HG03439 (cell line): ENCODE results near the gene CCND2.

Source experiments
- ATAC-seq: cut with Tn5 transposase; IDR thresholded peaks from one replicate; pipeline ENCODE4 v1.9.1; 2021; ENCODE audit warnings: mild to moderate bottlenecking, moderate library complexity; ENCODE audit not compliant: unreplicated experiment

Gene CCND2

DNA sequence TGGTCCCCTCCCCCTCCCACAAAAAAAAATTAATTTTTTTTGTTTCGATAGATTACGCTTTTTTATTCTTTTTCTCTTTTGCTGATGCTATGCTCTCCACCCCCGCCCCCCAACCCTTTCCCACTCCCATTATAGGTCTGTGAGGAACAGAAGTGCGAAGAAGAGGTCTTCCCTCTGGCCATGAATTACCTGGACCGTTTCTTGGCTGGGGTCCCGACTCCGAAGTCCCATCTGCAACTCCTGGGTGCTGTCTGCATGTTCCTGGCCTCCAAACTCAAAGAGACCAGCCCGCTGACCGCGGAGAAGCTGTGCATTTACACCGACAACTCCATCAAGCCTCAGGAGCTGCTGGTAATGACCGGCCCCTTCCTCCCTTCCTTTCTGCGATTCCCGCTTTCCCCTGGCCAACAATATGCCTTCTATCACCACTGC, 2.3 kb downstream of the CCND2 start:
- ATAC-seq = no peak

DNA sequence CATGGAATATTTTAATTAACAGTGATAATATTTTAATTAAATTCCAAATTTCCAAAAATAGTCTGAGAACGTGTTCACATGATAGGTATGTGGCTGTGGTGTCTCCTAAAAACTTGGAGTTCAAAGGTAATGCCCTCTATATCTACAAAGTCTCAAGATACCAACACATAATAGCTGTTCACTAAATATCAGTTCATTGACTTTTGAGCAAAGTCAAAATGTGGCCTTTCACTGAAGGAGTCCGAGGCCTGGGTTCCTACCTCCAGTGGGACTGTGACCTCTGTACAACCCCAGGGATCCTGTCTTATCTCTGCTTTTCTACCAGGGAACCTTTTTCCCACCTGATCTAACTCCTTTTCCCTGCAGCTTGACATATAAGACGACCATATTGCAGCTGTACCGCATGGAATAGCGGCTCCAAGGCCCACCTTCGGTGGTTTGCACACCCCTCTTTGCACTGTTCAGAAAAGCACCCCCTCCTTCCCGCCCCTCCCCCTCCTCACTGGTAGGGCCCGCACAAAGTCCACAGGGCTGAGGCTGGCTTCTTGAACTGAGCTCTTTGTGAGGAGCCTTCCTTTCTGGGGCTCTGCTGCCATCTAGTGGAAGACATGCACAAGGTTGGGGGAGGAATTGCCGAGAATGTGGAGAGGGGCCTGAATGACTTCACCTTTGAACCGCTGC, 3.1 kb downstream of the CCND2 start:
- ATAC-seq = peak; percentile 44

DNA sequence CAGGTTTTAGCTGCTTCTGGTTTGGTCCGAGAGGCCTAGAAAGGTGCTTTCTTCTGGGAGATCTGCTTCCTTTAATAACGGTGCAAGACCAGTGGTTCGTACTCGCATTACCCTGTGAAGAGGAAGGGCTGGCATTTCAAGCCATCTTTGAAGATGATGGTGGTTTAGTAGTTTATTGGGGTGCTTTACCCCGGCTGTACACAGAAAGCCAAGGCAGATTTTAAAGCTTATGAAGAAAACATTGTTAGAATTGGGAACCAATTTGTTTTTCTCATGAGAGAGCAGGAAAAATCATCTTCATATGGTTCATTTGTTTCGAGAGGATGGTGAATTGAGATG, 3.6 kb downstream of the CCND2 start:
- ATAC-seq = no peak

DNA sequence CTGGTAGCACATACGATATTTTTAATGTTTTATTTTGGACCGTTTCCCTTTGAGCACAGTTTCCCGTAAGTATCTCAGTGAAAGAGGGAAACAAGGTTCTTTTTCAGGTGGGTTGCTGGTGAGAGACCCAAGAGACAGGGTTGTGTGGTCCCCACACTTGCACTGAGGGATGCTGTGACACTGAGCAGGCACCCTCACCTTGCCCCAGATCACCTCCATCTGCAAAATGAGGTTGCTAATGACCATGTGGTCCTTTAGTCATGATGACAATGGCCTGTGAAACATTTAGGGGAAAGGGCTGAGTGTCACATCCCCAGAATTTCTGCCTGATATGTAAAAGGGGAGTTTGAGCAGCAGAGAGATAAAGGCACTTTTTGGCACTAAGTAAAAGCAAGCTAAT, 4.3 kb downstream of the CCND2 start:
- ATAC-seq = no peak

DNA sequence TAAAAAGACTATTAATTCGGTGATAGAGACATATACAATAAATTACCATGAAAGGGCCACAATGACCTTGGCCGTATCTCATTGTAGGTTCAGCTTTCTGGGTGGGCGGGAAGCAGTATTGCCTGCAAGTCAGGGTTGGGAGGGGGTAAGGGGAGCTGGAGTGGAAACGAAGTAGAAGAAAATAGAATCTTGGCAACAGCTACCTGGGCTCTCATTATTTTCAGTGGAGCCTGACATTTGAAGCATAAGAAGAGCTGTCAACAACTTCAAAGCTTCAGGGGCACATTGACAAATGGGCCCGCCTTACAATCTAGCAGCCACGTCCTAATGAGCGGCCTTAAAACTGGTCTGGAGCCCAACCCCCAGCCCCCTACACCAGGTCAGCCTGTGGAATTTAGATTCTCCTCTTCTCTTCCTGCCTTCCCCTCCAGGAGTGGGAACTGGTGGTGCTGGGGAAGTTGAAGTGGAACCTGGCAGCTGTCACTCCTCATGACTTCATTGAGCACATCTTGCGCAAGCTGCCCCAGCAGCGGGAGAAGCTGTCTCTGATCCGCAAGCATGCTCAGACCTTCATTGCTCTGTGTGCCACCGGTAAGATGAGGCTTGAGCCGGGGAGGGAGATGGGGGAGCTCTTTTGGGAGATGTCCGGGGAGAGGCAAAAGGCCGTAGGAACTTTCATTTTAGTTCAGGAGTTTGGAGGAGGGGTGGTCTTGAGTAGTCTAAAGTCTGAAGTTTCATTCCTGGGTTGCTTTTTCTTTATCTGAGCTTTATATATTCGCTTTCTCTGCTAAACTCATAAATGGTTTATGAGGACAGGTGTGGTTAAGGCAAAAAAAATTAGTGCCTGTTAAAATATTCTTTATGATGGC, 5.0 kb downstream of the CCND2 start:
- ATAC-seq = no peak

DNA sequence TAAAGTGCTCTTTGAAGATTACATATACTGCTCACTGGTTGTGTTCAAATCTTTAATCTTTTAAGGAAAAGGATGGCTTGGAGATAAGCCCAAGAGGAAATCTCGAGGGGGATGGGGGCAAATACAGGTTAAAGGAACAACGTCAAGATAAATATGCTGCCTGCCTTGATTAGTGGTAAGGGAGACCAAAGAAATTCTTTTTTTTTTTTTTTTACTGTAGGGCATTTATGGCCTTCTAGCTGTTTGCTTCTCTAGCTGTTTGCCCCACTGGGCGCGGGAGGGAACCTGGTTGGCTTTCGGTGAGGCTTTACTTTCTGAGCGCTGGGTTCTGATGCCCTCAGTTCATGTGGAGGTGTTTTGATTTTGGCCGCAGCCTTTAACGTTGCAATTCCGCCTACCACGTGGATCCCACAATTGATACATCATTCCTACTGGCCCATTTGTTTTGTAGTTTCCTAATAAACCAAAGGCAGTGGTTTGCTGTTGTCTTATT, 5.7 kb downstream of the CCND2 start:
- ATAC-seq = no peak

DNA sequence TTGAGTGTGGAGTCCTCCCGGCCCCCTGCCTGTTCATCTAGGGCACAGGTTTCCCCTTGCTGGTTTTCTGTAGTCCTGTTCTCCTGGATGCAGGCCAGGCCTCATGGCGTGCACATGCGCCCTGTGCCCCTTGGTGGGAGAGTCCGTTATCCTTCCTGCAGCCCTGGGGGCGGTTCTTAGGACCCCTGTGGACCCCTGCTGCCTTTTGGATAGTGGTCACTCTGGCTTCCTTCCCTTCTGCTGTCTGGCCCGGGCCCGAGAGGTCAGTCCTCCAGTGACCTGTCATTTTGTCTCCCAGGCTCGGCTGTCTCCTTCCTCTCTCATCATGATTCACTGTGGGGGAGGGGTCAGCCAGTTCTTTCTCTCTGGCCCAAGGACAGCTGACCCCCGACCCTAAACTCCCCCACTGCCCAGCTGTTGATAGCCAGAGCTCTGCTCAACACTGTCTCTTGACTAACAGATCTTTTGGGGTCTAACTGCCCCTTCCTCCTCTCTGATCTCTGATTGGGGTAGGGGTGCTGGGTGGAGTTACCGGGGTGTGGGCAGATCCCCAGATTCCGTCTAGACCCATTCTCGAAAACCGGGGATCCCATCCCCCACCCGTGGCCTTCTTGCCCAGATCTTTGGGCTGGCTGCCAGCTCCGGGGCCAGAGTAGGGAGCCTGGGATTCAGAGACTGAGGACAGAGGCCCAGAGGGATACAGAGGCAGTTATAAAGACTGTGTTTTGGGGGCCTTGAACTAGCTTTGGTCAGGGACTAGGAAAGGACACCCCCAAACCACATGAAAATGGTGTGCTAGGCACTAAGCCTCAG, 7.0 kb downstream of the CCND2 start:
- no peak for ATAC-seq

DNA sequence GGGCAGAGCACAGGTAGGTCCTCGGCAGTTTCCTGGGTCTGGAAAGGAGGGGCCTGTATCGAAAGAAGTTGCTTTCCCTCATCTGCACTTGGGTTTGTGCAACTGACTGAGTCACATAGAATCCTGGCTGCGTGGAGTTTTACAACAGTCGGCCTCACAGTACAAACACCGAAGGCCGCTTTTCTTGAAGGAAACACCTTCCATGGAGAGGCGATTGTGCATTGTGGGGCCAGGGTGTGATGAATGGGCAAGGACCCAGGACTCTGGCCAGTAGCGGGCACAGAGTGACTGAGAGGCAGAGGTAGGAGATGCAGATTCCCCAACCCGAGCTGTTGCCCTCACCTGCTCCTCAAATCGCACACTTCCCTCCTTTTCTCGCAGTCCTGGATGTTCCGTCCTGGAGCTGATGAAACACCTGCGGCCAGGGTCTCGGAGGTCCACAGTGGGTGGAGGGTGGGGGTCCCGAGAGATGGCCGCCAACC, 7.7 kb downstream of the CCND2 start:
- ATAC-seq = no peak

DNA sequence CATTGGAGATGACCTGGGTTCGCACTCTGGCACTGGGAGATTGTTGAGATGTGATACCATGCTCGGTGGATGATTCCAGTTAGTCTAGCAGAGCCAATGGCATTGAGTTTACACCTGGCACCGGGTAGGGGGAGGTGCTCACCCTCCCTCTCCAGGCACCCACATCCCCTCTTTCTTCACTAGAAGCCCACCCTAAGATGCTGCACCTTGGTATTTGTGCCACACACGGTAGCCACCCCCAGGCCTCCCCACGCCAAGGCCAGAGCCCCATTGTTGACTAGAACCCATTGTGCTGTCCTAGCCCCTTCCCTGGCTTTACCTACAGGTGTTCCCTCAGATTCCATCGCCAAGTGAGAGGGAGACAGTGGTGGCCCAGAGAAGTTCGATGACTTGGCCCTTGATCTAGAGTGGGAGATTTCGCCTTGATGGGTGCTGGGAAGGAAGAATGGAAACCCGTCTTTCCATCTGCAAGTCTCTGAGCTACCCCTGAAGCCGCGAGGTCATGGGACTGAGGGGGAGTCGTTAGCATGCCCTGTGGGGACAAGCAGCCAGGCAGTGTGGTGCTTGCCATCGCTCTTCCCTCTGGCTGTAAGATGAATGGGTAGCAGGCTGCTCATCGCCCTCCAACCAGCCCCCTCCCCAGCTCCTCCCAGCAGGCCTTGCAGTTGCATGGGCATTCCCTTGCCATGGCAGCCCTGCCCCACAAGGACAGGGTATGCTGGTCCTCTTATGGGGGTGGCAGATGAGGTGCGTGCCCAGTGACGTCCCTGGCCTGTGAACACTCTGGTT, 8.7 kb downstream of the CCND2 start:
- no peak for ATAC-seq

DNA sequence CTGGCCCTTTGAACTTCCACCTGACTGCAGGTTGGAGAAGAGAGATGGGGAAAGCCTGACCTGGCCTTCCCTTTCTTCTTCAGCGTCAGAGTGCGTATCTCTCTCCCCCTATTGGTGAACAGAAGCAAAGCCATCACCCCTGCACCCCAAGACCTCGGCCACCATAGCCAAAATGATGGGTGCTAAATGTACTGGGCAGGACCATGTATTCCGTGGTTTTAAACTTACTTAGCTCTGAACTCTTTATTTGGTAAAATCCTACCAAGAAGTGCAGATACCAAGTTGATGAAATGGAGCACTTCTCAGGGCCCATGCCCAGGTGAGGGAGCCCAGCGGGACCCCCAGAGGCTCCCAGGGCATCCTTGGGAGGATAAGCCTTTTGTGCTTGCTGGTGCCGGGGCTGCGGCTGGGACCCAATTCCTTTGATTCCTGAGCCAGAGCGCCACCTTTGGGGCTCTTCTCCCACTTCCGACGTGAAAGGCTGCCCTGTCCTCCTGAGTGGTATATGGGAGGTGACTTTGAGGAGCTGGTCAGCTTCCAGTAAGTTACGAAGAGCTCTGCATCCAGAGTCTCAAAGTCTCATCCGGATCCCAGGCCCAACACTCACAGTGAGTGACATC, 9.4 kb downstream of the CCND2 start:
- no peak for ATAC-seq

DNA sequence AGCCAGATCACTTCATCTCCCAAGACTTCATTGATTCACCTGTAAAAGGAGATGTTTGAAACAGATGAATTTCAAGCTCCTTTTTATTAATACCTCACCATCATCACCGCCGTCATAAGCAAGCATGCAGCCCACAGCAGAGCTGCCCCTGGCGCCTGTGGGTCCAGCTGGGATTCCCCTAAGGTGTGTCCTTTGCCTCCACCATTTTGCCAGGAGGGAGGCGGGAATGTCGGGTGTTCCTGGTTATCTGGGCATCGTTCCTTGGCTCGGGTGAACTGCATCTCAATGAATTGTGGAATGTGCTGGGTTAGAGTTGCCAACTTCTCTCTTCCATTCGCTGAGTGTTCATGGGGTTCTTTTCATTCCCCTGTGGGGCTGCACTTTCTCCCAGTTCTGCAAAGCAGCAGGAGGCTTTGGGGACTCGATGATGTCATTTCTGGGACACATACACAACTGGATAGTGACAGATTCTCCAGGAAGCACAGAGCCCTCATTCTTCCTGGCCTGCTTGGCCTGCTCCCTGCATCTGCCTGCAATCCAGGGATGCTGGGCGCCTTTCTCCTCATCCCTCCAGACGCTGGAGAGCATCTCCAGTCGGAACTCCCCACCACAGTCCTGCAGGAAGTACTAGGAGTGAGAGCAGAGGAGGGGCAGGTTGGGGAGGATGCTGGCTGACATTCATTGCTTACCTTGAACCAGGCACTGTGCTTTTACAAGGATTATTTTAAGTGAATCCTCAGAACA, 10.1 kb downstream of the CCND2 start:
- ATAC-seq = no peak

DNA sequence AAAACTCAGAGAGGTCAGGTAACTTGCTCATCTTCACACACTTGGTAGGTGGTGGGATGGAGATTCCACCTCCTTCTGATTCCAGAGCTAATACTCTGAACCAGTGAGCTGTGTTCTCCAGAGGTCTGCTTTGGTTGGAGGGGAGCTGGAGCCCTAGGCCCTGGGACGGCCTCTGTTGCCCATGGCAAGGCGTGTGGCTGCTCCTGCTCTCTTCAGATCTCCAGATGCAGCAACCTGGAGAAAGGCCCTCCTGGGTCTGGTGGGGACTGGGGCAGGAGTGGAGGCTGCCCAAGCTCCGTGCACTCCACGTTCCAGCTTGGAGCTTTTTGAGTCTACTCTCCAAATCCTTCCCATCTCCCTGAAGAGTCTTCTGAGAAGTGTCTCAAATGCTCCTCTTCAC, 10.7 kb downstream of the CCND2 start:
- ATAC-seq = no peak

DNA sequence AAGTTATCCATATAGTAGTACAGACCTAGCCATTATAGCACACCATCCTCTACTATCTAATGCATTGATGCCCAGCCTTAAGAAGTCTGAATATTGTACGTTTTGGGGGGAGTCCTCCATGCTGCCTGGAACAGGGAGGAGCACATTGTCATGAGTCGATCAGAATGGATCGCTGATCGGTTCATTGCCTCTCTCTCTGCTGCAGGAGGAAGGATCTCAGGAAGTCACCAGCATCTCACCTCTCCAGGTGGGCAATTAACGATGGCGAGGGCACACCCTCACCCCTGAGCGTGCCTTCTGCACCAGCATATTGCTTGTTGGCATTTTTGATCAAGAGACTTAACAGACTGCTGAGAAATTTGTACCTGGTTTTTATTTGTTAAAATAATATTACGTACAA, 11.5 kb downstream of the CCND2 start:
- ATAC-seq = no peak

DNA sequence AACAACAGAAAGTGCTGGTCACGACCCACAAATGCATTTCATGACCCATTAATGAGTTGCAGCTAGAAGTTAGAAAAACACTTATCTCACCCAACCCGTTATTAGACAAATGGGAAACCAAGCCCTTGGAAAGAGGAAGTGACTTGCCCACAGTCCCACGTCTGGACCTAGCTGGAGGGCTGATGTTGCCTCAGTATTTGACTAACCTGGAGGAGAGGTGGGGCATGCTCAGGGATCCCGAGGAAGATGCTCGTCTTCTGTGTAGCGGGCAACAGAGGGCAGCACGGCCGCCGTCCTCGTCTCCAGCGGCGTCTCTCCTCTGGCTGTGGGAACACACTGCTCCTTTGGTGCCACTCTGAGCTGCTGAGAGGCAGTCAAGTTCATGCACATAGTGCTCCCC, 12.7 kb downstream of the CCND2 start:
- no peak for ATAC-seq

DNA sequence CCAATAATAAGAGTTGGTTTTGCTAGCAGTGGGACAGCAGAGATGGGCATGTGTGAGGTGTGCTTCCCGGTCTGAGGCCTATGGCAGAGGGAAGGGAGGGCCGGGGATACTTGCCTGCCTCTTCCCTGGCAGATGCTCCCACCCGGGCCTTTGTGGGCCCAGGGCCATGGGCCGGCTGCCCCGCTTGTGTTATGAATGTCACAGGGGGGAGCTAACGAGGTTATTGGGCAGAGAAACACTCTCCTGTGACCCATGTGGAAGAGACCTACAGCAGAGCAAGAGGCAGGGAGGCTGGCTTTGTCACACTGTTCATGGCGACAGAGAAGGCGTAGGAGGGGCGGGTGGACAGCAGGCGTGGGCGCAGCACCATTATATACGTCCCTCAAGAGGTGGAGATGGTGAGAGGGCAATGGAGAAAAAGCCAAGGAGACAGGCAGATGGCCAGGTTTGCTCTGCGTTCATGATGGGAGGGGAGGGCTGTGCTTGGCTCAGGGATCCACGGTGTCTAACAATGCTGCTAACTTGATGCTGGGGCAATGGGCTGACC, 13.3 kb downstream of the CCND2 start:
- ATAC-seq = no peak

DNA sequence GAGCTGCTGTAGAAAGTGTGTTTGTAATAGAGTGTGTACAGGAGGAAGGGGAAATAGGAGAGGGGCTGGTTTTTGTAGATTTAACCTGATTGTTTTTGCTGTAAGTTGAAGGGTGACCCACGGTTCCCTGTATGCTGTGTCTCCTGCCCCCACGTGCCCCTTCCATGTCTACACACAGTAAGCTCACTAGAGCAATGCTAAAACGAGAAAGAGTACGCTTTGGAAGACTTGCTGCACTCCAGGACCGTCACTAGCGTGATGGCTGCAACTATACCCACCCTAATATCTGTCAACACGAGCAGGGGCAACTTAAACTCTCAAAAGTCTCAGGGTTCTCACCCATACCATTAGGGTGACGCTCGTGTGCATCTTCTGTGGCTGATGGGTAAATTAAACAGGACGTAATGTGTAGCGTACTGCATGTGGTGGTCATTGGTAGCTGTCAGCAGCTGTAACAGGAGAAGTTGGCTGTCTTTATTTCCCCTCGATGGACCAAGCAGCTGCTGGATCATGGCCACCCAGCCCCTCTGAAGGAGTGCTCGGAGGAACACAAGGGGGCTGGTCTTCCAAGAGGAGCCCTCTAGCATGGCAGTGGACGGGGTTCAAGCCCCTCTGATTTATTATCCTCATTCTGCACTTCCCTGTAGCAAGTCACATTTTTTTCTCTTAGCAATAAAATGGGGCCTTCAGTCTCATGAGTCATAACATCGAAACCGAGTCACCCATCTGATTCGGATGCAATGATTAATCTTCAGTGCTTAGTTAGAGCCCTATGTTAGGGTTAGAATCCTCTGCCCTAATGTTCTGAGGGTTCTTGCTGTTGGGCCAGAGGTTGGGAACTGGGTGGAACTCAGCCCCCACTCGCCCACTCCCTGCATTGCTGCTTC, 14.0 kb downstream of the CCND2 start:
- ATAC-seq = no peak

DNA sequence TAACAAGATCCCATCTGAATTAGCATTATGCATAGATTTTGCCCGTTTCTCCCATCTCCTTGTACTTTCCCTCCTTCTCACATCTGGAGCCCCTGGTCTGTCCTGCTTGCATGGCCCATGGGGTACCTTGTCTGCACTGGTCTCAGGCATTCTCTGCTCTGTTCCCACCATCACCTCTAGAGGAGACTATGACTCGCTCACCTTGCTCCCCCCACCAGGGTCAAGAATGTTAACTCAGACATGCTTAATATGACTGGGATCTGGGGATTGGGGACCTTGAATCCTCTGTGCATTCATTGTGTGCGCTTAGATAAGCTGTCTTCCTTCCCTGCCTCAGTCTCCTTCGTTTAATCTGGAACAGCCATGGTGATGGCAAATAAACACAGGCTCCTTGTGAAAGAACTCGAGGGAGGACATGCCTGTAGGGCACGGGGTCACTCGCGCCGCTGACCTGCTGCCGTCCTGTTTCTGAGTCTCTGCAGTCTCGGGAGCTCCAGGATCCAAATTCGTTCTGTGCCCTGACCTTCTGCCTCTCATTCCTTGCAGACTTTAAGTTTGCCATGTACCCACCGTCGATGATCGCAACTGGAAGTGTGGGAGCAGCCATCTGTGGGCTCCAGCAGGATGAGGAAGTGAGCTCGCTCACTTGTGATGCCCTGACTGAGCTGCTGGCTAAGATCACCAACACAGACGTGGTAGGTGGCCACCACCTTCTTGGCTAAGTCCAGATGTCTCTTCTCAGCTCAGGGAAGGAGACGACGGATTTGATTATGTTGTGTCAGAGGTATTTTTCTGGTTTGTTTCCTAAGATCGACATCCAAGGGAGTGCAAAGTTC, 15.0 kb downstream of the CCND2 start:
- no peak for ATAC-seq
